Stimulated activated CD4-positive, alpha-beta T cell treated with anti-CD3 and anti-CD28 coated beads, Interleukin-4, amount 100 ng/mL, for 24 hours (primary cell): ENCODE data around the gene KCNK7.

ENCODE experiments used
- DNase-seq: peaks from one replicate; pipeline ENCODE4 v3.0.0-alpha.2; 2020

The KCNK7 gene

DNA sequence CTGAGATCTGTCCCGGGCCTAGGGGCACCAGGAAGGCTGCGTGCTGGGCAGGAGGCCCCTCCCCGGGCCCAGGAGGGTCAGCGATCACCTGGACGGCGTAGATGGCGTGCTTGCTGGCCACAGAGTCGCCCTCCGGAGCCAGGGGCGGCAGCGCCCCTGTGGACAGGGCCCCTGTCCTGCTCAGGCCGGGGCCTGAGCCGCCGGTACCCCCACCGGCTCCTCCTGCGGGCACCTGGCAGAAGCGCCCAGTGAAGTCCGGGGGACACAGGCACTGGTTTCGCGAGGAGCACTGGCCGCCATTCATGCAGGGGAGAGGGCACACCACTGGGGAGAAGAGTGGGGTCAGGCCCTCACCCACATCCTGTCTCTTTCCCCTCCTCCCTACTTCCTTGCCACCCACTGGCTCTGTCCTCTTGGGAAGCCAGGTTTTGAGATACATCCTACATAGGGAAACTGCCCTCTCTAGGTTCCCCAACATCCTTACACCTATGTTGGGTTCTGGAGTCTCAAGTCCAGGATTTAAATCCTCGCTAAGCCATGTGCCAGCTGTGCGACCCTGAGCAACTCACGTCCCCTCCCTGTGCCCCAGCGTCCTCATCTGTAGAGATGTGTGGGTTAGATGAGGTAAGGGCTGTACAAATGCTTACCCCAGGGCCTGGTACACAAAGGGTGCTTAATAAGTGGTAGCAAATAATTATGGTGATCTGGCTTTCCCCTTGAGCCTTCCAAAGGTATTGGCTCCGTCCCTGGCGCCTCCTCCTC, 41.4 kb downstream of the KCNK7 start:
- DNase-seq, result no peak

DNA sequence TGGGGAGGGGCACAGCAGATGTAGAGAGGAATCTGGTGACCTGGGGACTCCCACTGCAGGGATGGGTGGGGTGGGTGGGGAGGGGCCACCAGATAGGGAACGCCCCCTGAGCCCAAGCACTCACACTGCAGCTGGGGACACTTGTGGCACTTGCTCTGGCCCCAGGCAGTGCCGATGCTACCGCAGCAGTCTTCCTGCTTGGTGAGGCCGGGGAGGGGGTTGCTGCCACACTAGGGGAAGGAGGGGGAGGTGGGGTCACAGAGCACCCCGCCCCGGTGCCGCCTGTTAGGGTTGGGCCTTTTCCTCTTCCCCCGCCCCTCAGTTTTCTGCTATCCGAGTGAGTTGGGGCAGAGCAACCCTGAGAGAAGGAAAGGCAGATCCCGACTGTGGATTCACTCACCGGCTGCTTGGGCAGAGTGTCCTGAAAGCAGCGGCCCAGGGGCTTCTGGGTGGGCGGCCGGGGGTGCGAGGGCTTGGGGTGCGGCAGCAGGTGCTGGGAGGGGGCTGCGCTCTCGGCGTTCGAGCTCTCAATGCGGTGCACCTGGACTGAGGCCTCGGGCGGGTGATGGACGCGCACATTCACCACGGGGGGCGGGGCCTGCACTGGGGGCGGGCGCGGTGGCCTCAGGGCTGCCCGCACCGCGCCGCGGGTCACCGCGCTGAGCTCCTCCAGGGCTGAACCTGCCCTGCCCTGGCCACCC, 42.1 kb downstream of the KCNK7 start:
- DNase-seq, result peak; percentile 55

DNA sequence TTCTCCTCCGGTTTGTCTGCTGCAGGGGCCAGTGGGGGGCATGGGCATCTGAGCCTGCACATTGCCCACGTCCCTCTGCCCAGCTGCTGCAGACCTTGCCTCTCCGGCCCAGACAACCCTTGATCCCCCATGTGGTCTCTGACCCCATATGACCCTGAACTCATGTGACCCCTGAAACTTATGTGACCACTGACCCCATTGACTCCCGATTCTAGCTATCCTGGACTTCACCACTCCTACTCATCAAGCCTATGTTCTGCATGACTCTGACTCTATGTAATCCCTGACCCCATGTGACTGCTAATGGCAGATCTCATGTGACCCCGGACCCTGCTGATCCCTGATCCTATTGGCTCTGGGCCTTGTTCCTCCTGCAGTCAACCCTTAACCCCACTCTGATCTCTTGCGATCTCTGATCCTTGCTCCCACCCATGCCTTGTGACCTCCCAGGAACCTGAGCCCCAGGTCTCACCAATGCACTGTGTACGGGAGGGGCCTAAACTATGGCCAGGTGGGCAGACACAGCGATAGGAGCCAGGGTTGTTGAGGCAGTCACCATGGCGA, 43.1 kb downstream of the KCNK7 start:
- DNase-seq, result no peak

DNA sequence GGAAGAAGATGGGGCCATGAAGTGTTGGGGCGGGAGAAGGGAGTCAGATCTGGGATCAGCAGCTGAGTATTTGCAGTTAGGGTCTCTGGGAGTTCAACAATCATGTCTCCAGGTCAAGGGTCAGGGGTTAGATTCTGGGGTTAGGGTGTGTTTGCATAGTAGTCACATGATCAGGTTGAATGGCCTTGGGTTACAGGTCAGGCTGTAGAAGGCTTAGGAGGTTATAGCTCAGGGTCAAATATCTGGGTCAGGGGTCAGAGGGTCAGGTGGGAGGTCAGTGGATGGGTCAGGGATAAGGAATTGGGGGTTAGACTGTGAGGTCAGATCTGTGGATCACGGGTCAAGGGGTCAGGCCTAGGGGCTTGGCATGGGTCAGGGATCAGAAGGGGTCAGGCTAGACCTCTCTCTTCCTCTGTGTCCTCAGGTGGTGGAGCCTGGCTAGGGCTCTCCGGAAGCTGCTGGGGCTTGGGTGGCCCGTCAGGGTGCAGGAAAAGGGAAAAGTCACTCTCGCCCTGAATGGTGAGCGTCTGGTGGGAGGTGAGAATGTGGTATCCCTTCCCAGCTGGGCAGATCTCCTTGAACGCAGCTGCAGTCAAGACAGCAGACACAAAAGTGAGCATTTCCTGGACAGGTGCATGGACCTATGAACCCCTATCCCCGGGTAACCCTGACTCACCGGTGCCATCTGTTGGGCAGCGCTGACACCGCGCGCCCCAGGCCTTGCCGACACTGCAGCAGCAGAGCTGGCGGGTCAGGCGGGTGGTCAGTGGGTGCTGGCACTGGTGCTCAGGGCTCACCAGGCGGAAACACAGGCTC, 43.8 kb downstream of the KCNK7 start:
- peak; percentile 59 for DNase-seq

DNA sequence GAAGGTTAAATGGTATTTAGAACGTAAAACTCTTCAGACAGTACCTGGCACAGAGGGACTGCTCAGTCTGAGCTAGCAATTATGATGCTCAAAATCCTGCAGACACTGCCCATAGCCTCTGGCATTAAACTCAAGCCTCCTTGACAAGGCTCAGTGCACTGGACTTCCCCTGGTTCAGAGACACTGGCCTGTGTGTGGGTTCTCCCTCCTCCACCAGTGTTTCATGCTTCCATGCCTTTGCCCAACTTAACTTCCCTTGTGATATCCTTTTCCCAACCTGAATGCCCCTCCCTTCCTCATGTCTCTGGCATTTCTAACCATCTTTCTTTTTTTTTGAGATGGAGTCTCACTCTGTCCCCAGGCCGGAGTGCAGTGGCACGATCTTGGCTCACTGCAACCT, 46.5 kb downstream of the KCNK7 start:
- no peak for DNase-seq

DNA sequence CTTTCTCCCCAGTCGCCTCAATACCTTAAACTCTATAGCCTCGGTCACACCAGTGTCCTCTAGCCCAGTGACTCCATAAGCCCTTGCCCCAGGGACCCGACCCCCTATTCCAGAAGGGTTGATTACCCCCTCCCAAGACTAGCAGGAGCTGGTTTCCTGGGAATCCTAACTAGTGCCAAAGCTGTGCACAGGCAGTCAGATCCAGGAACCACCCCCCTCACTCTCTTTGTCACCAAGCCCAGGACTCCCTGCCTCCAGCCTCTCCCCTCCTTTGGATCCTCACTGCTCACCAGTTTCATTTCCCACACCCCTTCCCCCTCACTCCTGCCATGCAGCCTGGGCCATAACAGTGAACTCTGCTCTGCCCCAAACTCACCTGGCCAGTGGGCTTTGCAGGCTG, 47.2 kb downstream of the KCNK7 start:
- DNase-seq, result no peak

DNA sequence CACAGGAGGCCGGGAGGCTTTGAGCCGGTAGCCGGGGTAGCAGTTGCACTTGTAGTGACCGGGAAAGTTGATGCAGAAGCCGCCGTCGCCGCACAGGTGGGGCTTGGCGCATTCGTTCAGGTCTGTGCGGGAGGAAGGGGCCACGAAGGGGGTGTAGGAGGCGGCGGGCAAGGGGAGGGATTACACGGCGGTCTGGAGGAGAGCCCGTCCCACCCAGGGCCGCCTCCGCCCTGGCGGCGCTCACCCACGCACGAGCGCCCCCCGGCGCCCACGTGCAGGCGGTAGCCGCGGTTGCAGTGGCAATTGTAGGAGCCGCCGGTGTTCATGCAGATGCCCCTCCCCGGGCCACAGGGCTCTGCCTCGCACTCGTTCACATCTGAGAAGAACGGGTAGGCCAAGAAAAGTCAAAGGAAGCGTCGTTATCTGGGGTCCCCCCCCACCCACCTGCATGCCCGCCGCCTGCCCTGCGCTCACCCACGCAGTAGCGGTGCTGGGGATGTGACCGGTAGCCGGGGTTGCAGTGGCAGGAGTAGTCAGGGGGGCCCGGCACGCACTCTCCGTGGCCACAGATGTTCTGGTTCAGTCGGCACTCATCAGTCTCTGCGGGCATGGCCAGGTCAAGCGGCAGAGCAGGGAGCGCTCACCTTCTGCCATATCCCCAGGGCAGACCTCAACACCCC, 48.0 kb downstream of the KCNK7 start:
- no peak for DNase-seq

DNA sequence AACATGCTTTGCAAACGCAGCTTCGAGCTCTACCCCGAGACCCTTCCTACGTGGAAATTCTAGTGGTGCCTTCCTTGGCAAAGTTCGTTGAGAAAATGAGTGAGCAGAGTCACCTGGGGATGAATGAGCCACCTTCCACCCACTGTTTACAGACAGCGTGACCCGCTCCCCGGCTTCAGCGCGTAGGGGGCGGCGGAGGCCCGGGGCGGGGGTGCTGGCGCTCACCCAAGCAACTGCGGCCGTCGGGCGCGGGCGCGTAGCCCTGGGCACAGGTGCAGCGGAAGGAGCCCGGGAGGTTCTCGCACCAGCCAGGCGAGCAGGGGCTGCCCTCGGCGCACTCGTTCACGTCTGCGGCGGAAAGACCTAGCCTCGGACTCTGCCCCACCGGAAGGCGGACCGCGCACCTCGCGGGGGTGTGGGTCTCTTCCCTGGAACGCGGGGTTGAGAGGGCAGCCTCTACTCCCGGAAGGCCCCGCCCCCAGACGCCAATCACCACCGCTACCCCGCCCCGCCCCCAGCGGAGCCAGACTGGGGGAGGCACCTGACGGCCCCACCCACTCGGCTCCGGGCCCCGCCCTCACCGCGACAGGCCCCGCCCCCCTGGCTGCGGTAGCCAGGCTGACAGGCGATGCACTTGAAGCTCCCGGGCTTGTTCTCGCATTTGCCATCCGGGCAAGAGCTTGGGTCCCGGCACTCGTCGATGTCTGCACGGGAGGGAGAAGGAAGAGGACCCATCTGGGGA, 49.2 kb downstream of the KCNK7 start:
- peak; percentile 97 for DNase-seq

DNA sequence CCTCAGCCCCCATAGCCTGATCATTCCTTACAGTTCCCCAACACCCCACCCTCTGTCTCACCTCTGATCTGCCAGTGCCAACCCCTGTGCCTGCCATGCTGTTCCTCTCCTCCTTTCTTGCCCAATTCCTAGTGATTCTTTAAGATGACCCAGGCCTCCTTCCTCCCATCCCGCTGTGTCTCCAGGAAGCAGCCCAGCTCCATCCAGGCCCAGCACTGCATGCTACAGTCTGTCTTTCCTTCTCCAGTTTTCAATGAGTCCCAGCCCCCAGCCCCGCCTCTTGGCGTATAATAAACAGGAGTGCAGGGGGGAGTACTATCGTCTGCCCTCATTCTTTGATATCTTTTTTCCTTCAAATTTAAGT, 49.8 kb downstream of the KCNK7 start:
- DNase-seq, result no peak
